WI38 (cell line): Measurements from ENCODE around the gene CCDC12.
"Not testable (repeated sequence)": the region's sequence is repeated elsewhere in the genome, so short reads cannot be mapped to it uniquely, and the experiment has no call there.

ENCODE experiments used
- H3K4me3 ChIP-seq: 2 replicates; pipeline ENCODE4 v1.5.1; 2011; ENCODE audit warnings: low read depth, mild to moderate bottlenecking, control low read depth, low read length
- TF ChIP-seq, protein P1 (sequence below): IDR thresholded peaks from 2 replicates; pipeline ENCODE4 v1.5.1; 2012; ENCODE audit warnings: low read depth, mild to moderate bottlenecking, control low read depth, low read length

Gene CCDC12

DNA sequence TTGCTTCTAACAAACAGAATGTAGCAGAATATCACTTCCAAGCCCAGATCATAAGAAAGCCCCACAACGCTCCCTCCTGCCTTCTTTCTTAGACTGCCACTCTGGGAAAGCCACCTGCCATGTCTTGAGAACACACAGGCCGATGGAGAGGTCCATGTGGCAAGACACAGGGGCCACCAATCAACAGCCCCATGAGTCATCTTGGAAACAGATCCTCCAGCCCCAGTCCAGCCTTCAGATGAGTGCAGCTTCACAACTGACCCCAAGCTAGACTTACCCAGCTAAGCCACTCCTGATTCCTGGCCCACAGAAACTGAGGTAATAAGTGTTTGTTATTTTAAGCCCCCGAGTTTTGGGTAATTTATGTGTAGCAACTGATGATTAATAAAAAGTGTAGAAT lies 59.3 kb downstream of the CCDC12 start:
- H3K4me3 ChIP-seq = no peak overlapping the region
- TF ChIP-seq, protein P1, sequence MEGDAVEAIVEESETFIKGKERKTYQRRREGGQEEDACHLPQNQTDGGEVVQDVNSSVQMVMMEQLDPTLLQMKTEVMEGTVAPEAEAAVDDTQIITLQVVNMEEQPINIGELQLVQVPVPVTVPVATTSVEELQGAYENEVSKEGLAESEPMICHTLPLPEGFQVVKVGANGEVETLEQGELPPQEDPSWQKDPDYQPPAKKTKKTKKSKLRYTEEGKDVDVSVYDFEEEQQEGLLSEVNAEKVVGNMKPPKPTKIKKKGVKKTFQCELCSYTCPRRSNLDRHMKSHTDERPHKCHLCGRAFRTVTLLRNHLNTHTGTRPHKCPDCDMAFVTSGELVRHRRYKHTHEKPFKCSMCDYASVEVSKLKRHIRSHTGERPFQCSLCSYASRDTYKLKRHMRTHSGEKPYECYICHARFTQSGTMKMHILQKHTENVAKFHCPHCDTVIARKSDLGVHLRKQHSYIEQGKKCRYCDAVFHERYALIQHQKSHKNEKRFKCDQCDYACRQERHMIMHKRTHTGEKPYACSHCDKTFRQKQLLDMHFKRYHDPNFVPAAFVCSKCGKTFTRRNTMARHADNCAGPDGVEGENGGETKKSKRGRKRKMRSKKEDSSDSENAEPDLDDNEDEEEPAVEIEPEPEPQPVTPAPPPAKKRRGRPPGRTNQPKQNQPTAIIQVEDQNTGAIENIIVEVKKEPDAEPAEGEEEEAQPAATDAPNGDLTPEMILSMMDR = no peak

DNA sequence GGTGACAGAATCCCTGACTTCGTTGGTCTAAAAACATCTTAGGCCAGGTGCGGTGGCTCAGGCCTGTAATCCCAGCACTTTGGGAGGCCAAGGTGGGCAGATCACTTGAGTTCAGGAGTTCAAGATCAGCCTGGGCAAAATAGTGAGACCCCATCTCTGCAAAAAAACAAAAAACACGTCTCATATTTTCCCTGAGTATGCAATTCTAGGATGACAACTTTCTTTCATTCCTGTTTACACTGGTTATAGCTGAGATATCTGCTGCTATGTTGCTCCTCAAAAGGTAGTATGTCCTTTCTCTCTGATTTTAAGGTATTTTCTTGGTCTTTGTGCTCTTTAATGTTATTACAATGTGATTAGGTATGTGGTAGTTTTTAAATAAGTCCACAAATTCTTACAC lies 59.7 kb downstream of the CCDC12 start:
- TF ChIP-seq, protein P1 = no peak
- no peak overlapping the region for H3K4me3 ChIP-seq

DNA sequence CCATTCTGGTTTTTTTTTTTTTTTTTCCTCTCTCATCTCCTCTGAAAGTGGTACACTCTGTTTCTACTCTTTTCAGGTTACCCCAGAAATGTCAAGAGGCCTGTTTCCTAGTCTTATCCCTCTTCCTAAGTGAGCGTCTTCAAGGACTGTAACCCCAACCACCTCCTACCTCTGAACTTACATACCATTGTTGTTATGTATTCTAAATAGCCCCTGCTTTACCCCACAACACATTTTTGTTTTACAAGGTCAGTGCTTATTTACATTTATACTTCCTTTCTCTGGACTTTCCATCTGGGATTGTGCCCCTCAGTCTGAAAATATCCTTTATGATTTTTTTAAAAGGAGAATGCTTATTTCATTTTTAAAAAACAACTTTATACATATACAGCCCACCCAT lies 60.3 kb downstream of the CCDC12 start:
- no peak overlapping the region for H3K4me3 ChIP-seq
- TF ChIP-seq, protein P1 = no peak

DNA sequence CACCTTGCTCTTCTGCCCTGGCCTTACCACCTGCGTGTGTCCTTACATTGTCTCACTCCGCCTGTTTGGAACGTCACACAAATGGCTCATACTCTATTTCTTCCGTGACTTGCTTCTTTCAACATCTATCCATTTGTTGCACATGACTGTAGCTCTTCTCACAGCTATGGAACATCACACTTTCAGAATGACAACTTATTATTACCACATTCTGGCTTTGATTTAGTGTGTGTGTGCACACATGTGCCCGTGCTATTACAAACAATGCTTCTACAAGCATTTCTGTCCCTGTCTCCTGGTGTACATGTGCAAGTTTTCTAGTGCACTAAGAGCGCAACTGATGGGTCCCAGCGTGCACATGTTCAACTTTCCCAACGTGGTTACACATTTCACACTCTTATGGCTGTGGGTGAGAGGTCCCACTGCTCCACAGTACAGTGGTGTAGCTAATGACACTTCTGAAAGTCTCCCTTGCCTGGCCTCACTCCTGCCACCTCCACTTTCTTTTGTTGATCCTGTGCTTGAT lies 61.2 kb downstream of the CCDC12 start:
- H3K4me3 ChIP-seq = no peak overlapping the region
- TF ChIP-seq, protein P1 = no peak

DNA sequence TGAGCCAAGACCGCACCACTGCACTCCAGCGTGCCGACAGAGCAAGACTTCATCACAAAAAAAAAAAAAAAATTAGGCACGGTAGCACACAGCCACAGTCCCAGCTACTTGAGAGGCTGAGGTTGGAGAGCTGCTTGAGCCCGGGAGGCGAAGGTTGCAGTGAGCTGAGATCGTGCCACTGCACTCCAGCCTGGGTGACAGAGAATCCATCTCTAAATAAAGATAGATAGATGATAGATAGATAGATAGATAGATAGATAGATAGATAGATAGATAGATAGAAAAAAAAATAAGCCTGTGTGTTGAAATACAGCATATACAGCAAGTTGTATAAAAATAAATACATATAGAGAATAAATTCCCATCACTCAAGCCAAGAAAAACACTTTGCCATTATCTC lies 61.7 kb downstream of the CCDC12 start:
- H3K4me3 ChIP-seq = no peak overlapping the region
- TF ChIP-seq, protein P1 = no peak

DNA sequence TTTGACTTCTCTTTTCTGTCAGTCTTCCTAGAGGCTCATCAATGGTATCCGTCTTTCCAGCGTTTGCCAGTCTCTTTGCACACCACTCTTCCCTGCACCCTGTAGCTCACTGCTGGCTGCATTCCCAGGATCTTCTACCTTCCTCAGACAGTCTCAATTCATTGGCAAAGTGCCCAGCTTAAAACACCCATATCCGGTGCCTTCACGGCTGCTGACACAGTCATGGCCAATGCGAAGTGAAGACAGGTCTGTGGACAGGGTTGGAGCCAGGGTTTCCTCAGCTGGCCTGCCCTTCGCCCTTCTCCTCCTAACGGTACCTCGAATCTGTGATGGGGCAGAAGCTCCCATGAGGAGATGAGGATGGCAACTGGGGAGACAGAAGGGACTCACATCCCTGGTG lies 62.9 kb downstream of the CCDC12 start:
- no peak overlapping the region for H3K4me3 ChIP-seq
- TF ChIP-seq, protein P1 = no peak

DNA sequence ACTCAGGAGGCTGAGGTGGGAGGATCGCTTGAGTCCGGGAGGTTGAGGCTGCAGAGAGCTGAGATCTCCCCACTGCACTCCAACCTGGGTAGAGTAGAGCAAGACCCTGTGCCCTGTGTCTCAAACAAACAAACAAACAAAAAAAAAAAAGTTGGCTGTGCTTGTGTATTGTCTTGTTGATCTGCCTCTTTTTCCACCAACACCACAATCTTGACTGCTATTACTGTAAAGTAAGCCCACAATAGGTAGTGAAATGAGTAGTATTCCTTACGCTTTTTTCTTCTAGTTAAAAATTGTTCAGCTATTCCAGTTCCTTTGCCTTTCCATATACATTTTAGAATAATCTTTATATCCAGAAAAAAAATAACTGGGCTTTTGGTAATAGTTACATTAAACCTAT lies 63.6 kb downstream of the CCDC12 start:
- TF ChIP-seq, protein P1 = no peak
- H3K4me3 ChIP-seq = no peak overlapping the region

DNA sequence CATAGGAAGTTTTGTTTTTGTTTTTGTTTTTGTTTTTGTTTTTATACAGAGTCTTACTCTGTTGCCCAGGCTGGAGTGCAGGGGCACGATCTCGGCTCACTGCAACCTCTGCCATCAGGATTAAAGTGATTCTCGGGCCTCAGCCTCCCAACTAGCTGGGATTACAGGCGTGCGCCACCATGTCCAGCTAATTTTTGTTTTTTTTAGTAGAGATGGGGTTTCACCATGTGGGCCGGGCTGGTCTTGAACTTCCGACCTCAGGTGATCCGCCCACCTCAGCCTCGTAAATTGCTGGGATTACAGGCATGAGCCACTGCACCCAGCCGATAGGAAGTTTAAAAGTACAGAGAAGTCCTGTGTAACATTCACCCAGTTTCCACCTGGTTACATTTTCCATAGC lies 65.6 kb downstream of the CCDC12 start:
- not testable (repeated sequence) for H3K4me3 ChIP-seq
